HCT116 (cell line): ENCODE results near the gene CDC14A.

ENCODE experiments used
- CEBPB ChIP-seq: IDR thresholded peaks from 2 replicates; pipeline ENCODE4 v1.6.1; 2012; ENCODE audit warnings: low read depth
- EZH2phosphoT487 ChIP-seq: fragments of 200-600 bp; IDR thresholded peaks from 2 replicates; pipeline ENCODE4 v1.6.1; 2018; ENCODE audit warnings: antibody characterized with exemption, borderline replicate concordance
- JUND ChIP-seq: IDR thresholded peaks from 2 replicates; pipeline ENCODE4 v1.6.1; 2012
- POLR2A ChIP-seq: IDR thresholded peaks from 2 replicates; pipeline ENCODE4 v1.7.0; 2011; ENCODE audit warnings: borderline replicate concordance; ENCODE audit not compliant: insufficient read depth, insufficient read length; ENCODE audit errors: extremely low read depth
- POLR2AphosphoS5 ChIP-seq: IDR thresholded peaks from 2 replicates; pipeline ENCODE4 v1.6.1; 2011; ENCODE audit warnings: mild to moderate bottlenecking, low read depth, low read length, moderate library complexity
- RAD21 ChIP-seq: IDR thresholded peaks from 2 replicates; pipeline ENCODE4 v1.6.1; 2012; ENCODE audit warnings: low read depth, mild to moderate bottlenecking
- REST ChIP-seq: IDR thresholded peaks from 2 replicates; pipeline ENCODE4 v1.6.1; 2012; ENCODE audit warnings: low read depth
- YY1 ChIP-seq: IDR thresholded peaks from 2 replicates; pipeline ENCODE4 v1.6.1; 2011; ENCODE audit warnings: low read length, low read depth, moderate library complexity, mild to moderate bottlenecking; ENCODE audit not compliant: insufficient replicate concordance; ENCODE audit errors: extremely low read depth
- ZFX ChIP-seq: fragments of 450-650 bp; IDR thresholded peaks from 2 replicates; pipeline ENCODE4 v1.6.1; 2017
- ZNF274 ChIP-seq: fragments of 200-500 bp; sonication (Bioruptor generic); IDR thresholded peaks from 2 replicates; pipeline ENCODE4 v1.6.1; 2014; ENCODE audit warnings: mild to moderate bottlenecking, low read depth, low read length, inconsistent platforms
- TF ChIP-seq, protein P1 (sequence below), 3 experiments: fragments of 200-600 bp in 1 of 3; sonication (generic) in 1 of 3; IDR thresholded peaks in 2 of 3; conservative IDR thresholded peaks in 1 of 3; 2 replicates each; pipeline ENCODE4 v1.5.1; 2012 to 2017; ENCODE audit warnings: low read depth in 2 of 3, low read length in 2 of 3, antibody characterized with exemption in 1 of 3, borderline replicate concordance in 1 of 3, control low read depth in 1 of 3, mild to moderate bottlenecking in 1 of 3, mixed read lengths in 1 of 3, mixed run types in 1 of 3, moderate library complexity in 1 of 3; ENCODE audit not compliant: insufficient read depth in 1 of 3

GRCh38 chr1:100361511-100362089, 9.3 kb downstream of the CDC14A start:
- TF ChIP-seq, protein P1, sequence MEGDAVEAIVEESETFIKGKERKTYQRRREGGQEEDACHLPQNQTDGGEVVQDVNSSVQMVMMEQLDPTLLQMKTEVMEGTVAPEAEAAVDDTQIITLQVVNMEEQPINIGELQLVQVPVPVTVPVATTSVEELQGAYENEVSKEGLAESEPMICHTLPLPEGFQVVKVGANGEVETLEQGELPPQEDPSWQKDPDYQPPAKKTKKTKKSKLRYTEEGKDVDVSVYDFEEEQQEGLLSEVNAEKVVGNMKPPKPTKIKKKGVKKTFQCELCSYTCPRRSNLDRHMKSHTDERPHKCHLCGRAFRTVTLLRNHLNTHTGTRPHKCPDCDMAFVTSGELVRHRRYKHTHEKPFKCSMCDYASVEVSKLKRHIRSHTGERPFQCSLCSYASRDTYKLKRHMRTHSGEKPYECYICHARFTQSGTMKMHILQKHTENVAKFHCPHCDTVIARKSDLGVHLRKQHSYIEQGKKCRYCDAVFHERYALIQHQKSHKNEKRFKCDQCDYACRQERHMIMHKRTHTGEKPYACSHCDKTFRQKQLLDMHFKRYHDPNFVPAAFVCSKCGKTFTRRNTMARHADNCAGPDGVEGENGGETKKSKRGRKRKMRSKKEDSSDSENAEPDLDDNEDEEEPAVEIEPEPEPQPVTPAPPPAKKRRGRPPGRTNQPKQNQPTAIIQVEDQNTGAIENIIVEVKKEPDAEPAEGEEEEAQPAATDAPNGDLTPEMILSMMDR (IDR thresholded peaks at IDR 0.05 in 2 of 3, conservative IDR thresholded peaks at IDR 0.05 in 1 of 3; ENCODE audit: borderline replicate concordance in 1 of 3, insufficient read depth in 1 of 3, low read depth in 2 of 3, low read length in 2 of 3), result no peak
- no peak for TF ChIP-seq POLR2A
- TF ChIP-seq REST, result no peak
- no peak for TF ChIP-seq EZH2phosphoT487
- TF ChIP-seq CEBPB, result no peak
- TF ChIP-seq POLR2AphosphoS5, result no peak
- no peak for TF ChIP-seq YY1
- no peak for TF ChIP-seq ZNF274
- TF ChIP-seq ZFX, result no peak
- TF ChIP-seq RAD21, result no peak
- no peak for TF ChIP-seq JUND
